ENCODE data around the gene TRA2A.
A peak's percentile ranks its signal among the peaks of the same experiment; 100 is the strongest.
"Not testable (repeated sequence)": the region's sequence is repeated elsewhere in the genome, so short reads cannot be mapped to it uniquely, and the experiment has no call there.

Gene TRA2A

DNA sequence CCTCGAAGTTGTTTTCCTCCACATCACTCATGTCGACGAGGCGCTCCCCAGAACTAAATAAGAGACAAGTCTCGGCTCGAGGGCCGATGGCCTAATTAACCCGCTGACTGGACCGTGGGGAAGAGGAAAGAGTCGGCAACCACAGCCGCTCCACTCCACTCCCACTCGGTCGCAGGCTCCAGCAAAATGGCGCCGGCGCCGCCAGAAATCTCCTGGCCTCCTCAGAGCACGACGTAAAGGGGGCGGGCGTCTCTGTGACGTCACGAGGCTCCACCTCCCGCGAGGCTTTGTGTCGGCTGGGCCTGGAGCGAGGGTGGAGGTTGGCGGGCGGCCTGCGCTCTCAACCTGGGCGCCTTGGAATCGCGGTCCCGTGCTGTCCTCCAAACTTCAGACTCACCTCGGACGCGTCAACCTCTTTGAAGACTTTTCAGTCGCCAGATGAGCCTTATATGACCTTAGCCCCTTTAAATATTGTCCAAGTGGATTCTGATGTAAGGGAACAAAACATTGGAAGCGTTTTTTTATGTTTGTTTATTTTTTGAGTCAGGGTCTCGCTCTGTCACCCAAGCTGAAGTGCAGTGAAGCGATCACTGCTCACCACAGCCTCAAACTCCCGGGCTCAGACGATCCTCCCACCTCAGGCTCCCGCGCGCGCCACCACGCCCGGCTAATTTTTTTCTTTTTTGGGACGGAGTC, at the start of gene TRA2A:
Gene TRA2A (minus strand): TSS at position 188 of the 696 bp plus-strand sequence. CDS start 157 bp downstream, at position 31.
- peak; percentile 92 for DNase-seq (ENCODE audit: low read depth)

DNA sequence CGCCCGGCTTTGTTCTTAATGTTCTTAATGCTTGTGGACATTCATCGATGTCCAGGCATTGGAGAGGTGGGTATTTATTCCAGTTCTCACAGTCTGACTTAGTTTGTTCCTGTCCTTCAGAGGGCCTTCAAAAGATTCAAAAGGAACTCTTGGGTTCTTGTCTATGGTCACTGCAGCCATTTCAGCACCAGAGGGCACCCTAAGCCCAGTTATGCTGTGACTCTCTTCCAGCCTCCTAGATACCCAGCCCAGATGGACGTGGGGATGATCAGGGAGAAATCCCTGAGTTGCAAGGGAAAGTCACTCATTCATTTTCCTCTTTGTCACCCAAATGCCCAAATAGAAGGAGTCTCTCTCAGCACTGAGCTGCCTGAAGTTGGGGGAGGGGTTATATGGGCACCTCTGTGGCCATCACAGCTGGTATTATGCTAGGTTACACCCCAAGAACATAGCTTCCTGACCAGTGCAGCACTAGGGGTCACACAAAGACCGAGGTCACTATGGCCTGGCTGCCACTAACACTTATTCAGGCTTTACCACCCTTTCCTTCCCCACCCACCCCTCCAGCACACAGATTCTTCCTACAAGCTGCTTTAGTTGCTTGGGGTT, 38.9 kb upstream of the TRA2A start:
- peak; percentile 43 for DNase-seq (ENCODE audit: low read depth)

GRCh38 chr7:23558303-23558702, 26.5 kb upstream of the TRA2A start:
- DNase-seq (ENCODE audit: low read depth) = no peak

DNA sequence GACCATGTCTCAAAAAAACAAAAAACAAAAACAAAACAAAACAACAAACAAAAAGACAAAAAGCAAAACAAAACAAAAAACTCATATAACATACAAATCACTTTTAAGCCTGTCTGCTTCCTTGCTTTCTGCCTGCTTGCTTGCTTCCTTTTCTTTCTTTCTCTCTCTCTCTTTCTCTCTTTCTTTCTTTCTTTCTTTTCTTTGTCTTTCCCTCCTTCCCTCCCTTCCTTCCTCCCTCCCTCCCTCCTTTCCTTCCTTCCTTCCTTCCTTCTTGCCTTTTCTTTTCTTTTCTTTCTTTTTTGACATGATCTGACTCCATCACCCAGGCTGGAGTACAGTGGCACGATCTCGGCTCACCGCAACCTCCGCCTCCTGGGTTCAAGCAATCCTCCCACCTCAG, 15.9 kb upstream of the TRA2A start:
- no peak for DNase-seq (ENCODE audit: low read depth)

- peak; percentile 60 for DNase-seq (ENCODE audit: low read depth)
These were observed 15.3 kb upstream of the TRA2A start for GRCh38 chr7:23546897-23547572.

DNA sequence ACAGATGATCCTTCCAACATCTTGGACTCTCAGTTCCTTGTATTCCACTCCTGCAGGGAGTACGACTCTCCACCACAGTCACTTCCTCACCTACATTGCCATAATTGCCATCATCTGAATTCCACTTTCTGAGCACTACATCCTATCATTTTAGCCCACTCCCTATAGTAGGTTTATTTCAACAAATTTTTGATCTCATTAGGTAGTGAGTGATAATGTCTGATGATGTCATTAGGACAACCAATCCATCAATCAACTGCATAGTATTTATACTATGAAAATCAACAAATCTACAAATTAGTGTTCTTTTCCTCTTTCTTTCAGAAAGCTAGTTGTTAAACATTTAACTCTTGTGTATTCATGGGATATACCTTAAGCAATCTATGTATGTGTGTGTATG, 13.7 kb upstream of the TRA2A start:
- no peak for DNase-seq (ENCODE audit: low read depth)

DNA sequence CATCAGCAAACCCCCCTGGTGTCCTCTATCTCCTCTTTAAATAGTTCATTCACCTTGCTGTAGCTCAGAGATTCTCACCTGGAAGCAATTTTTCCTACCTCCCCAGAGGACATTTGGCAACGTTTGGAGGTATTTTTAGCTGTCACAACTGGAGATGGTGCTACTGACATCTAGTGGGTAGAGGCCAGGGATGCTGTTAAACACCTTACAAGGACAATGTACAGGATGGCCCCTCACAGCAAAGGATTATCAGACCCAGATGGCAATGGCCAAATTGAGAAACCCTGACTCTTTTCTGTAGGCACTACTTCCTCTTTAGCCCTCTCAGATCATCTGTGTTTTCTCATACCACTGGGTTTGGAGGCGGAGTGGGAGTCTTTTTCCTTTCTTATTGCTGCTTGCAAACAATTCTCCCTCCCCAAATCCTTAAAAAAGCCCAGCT, 13.2 kb upstream of the TRA2A start:
- no peak for DNase-seq (ENCODE audit: low read depth)

DNA sequence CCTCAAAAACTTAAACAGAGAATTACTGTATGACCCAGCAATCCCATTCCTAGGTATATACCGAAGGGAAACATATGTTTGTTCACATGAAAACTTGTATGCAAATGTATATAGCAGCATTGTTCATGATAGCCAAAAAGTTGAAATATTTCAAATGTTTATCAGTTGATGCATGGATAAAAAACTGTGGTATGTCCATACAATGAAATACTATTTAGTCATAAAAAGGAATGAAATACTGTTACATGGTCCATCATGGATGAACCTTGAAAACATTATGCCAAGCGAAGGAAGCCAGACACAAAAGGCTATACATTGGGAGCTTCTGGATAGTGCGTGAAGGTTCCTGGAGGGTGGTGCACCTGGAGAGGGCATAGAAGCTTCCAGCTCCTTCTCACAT, 11.0 kb upstream of the TRA2A start:
- no peak for DNase-seq (ENCODE audit: low read depth)

DNA sequence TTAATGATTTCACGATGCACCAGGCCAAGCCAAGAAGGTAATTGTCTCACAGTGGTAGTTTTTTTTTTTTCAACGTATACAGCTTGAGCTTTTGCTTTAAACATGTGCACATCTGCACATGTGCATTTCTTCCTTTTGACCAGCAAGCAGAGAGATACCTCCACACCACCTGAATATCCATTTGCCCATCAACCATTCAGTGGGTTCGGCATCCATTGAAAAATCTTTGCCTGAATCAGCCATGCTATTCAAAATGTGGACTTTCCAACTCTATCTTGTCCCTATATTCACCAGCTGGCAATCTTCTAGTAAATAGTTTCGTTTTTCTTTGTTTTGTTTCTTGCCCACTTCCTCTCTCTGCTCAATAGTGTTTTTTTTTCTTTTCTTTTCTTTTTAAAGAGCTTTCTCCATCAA, 7.7 kb upstream of the TRA2A start:
- DNase-seq (ENCODE audit: low read depth) = no peak

- no peak for DNase-seq (ENCODE audit: low read depth)
These were observed 6.5 kb upstream of the TRA2A start for GRCh38 chr7:23538301-23538700.

GRCh38 chr7:23533238-23533604, 1.4 kb upstream of the TRA2A start:
- DNase-seq (ENCODE audit: low read depth) = no peak

DNA sequence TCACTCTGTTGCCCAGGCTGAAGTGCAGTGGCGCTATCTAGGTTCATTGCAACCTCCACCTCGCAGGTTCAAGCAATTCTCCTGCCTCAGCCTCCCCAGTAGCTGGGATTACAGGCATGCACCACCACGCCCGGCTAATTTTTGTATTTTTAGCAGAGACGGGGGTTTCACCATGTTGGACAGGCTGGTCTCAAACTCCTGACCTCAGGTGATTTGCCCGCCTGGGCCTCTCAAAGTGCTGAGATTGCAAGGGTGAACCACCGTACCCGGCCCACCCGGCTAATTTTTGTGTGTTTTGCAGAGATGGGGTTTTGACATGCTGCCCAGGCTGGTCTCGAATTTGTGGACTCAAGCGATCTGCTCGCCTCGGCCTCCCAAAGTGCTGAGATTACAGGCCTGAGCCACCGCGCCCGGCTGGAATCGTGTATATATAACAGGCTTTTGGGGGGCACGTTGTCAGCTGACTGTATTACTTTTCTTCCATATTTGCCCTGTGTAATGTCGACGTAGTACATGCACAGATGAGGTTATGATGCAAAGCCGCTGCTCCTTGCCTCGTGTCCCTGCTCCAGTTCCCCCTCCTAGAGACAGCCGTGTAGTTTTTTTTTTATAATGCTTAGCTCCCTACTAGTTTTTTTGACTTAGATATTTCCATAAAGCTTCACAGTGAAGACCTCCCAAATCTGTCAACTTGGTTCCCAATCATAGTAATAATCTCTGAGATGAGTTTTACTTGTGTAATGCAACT, 883 bp upstream of the TRA2A start:
- no peak for DNase-seq (ENCODE audit: low read depth)

DNA sequence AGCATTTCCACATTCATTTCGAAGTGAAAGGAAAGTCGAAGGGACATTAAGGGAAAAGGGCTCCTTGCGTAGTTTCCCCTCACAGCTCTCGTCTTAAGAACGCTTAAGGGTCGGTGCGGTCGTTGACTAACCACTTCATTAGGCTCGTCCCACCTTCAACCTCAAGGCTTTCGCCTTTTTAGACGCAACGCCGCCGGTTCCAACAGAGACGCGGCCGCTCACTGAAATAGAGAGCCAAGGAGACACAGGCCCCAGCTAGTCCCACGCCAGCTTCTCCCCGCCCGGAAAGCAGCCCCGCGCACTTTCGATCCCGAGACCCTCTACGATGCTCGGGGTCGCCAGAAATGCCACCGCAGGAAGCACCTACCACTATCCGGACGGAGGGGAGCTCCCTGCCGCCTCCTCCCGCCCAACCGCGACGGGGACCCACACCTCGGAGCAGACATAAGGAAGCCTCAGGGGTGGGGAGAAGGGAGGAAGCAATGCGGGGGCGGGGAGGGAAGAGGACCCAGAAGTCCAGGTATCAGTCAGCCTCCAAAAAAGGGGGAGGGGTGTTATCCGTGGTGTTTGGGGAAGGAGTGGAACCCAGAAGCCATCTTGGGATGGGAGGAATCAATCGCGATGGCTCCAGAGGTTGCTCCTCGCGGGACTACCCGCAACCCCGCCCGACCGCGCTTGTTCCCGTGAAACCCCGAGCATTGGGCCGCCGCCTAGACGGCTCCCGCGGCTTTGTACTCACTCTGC, 559 bp downstream of the TRA2A start:
- peak; percentile 27 for DNase-seq (ENCODE audit: low read depth)

GRCh38 chr7:23530405-23530804, 1.4 kb downstream of the TRA2A start:
- no peak for DNase-seq (ENCODE audit: low read depth)

- no peak for DNase-seq (ENCODE audit: low read depth)
These were observed 2.4 kb downstream of the TRA2A start for GRCh38 chr7:23529262-23529859.

DNA sequence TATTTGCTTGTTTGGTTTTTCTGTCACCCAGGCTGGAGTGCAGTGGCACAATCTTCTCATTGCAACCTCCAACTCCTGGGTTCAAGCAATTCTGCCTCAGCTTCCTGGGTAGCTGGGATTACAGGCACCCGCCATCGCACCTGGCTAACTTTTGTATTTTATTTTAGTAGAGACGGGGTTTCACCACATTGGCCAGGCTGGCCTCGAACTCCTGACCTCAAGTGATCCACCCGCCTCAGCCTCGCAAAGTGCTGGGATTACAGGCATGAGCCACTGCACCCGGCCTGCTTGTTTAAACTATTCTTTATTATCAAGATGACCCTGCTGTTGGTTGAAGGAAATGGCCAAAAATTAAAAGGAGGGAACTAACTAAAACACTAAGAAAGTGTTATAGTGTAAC, 6.2 kb downstream of the TRA2A start:
- not testable (repeated sequence) for DNase-seq (ENCODE audit: low read depth)

GRCh38 chr7:23524473-23524872, 7.3 kb downstream of the TRA2A start:
- no peak for DNase-seq (ENCODE audit: low read depth)

GRCh38 chr7:23523486-23524075, 8.2 kb downstream of the TRA2A start:
- no peak for DNase-seq (ENCODE audit: low read depth)

DNA sequence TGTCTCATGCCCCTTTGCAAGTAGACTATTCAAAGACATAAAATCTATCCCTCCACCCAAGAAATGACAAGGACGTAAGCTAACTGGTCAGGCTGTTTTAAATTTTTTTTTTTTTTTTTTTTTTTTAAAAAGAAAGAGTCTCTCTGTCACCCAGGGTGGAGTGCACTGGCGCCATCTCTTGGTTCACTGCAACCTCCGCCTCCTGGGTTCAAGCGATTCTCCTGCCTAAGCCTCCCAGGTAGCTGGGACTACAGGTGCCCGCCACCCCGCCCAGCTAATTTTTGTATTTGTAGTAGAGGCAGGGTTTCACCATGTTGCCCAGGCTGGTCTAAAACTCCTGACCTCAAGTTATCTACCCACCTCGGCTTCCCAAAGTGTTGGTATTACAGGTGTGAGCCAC, 11.2 kb downstream of the TRA2A start:
- DNase-seq (ENCODE audit: low read depth) = no peak

DNA sequence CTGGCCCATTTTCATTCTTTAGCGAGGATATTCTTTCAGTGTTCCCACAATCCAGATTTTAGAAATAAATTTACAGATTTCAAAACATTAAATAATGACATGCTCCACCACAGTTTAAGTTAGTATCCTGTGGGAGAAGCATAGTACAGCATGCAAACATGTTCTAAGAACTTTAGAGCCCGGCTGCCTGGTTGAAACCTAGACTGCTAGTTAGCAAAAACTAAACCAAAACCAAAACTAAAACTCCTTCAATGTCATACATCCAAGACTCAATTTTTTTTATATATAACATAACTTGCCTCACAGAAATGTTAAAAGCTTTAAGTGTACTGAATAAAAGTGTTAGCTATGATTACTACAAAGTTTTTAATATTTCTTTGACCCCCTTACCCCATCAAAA, 17.0 kb downstream of the TRA2A start:
- no peak for DNase-seq (ENCODE audit: low read depth)

- not testable (repeated sequence) for DNase-seq (ENCODE audit: low read depth)
These were observed 18.0 kb downstream of the TRA2A start for GRCh38 chr7:23513746-23514145.

Data from activated T-helper 1 cell treated with Interleukin-2 at 50 U/mL for 16 hours (primary cell).